H1 (cell line): ENCODE measurements around the gene ANKS1B. TPM values are rescaled to one million over a fixed set of nuclear protein-coding genes. Genes with fewer than 3 reads are reported as not detected.

Experiments
- CTCF ChIA-PET: fragments of 300-600 bp; sonication (Branson Sonifier 250); formaldehyde crosslinking; loops from one replicate; lab custom pipeline; 2021; ENCODE audit not compliant: partially characterized antibody; lab: Charles Lee
- POLR2A ChIA-PET: fragments of 300-600 bp; sonication (Branson Sonifier 250); formaldehyde crosslinking; loops from one replicate; lab custom pipeline; 2021; ENCODE audit warnings: inconsistent platforms; ENCODE audit not compliant: partially characterized antibody; lab: Charles Lee
- DNase-seq, 2 experiments: peaks; one replicate each; pipeline versions ENCODE4 v3.0.0 to v3.0.0-alpha.2; 2010 to 2022; ENCODE audit warnings: low spot score in 2 of 2, low read depth in 1 of 2, mixed read lengths in 1 of 2
- FAIRE-seq: peaks from 2 replicates; lab custom pipeline; 2011; peaks lifted over from hg19 to GRCh38; lab: Jason Lieb, UNC
- H2AFZ ChIP-seq: 2 replicates; pipeline ENCODE4 v1.8.1; 2012; ENCODE audit warnings: low read length, inconsistent platforms
- H2AK5ac ChIP-seq: 2 replicates; pipeline ENCODE4 v1.6.1; 2013; ENCODE audit warnings: low read depth, low read length
- H2BK120ac ChIP-seq: replicated peaks from 2 replicates; pipeline ENCODE3; 2013; ENCODE audit warnings: low read depth, low read length, inconsistent platforms
- H2BK12ac ChIP-seq: 2 replicates; pipeline ENCODE4 v1.6.1; 2013; ENCODE audit warnings: low read depth, low read length
- H2BK15ac ChIP-seq: 2 replicates; pipeline ENCODE4 v1.6.1; 2013; ENCODE audit warnings: low read length
- H2BK20ac ChIP-seq: 2 replicates; pipeline ENCODE4 v1.6.1; 2013; ENCODE audit warnings: low read length
- H2BK5ac ChIP-seq: 2 replicates; pipeline ENCODE4 v1.6.1; 2013; ENCODE audit warnings: low read depth, low read length
- H3K14ac ChIP-seq: 2 replicates; pipeline ENCODE4 v1.6.1; 2013; ENCODE audit warnings: inconsistent platforms; ENCODE audit not compliant: insufficient read length
- H3K18ac ChIP-seq: 2 replicates; pipeline ENCODE4 v1.6.1; 2013; ENCODE audit warnings: low read length; ENCODE audit errors: extremely low read depth
- H3K23ac ChIP-seq: 2 replicates; pipeline ENCODE4 v1.6.1; 2013; ENCODE audit warnings: inconsistent platforms; ENCODE audit not compliant: insufficient read length
- H3K23me2 ChIP-seq: 2 replicates; pipeline ENCODE4 v1.6.1; 2013; ENCODE audit warnings: low read depth, low read length
- H3K27ac ChIP-seq: 2 replicates; pipeline ENCODE4 v1.6.1; 2011; ENCODE audit warnings: low read depth, low read length, inconsistent platforms
- H3K27me3 ChIP-seq, 4 experiments: replicated peaks in 1 of 4; 1 replicate in 1 of 4; 2 replicates in 3 of 4; pipeline versions ENCODE4 v1.6.1 to v1.8.1; 2011 to 2013; ENCODE audit warnings: low read length in 3 of 4, mild to moderate bottlenecking in 3 of 4, inconsistent platforms in 2 of 4, mixed read lengths in 2 of 4, moderate library complexity in 1 of 4; ENCODE audit not compliant: control insufficient read depth in 3 of 4, insufficient read depth in 3 of 4; ENCODE audit errors: extremely low read depth in 1 of 4
- H3K36me3 ChIP-seq, 4 experiments: 2 replicates each; pipeline versions ENCODE4 v1.6.1 to v1.8.1; 2011 to 2013; ENCODE audit warnings: mild to moderate bottlenecking in 4 of 4, low read length in 3 of 4, moderate library complexity in 2 of 4, control low read depth in 1 of 4, inconsistent platforms in 1 of 4; ENCODE audit not compliant: insufficient read depth in 4 of 4, control insufficient read depth in 2 of 4
- H3K4ac ChIP-seq: replicated peaks from 2 replicates; pipeline ENCODE3; 2013; ENCODE audit warnings: low read length, low read depth, mixed read lengths, inconsistent platforms; ENCODE audit not compliant: insufficient read length
- H3K4me1 ChIP-seq, 4 experiments: replicated peaks in 1 of 4; 1 replicate in 1 of 4; 2 replicates in 3 of 4; pipeline versions ENCODE4 v1.6.1 to v1.8.1; 2011 to 2013; ENCODE audit warnings: low read length in 3 of 4, inconsistent platforms in 2 of 4, mixed read lengths in 1 of 4; ENCODE audit not compliant: insufficient read depth in 4 of 4, control insufficient read depth in 3 of 4
- H3K4me2 ChIP-seq, 2 experiments: 2 replicates each; pipeline versions ENCODE4 v1.6.1 to v1.8.1; 2011 to 2013; ENCODE audit warnings: low read depth in 2 of 2, low read length in 2 of 2, control low read depth in 1 of 2, inconsistent platforms in 1 of 2, mild to moderate bottlenecking in 1 of 2; ENCODE audit not compliant: insufficient read depth in 1 of 2
- H3K4me3 ChIP-seq, 4 experiments: fragments of 200-600, 300-600 bp in 1 of 4; sonication (generic), shearing (Covaris generic), sonication (Bioruptor Twin) in 1 of 4; 2 replicates each; pipeline versions ENCODE4 v1.5.1 to v1.8.1; 2011 to 2016; ENCODE audit warnings: low read length in 4 of 4, low read depth in 3 of 4, control low read depth in 2 of 4, inconsistent platforms in 2 of 4, mild to moderate bottlenecking in 2 of 4, mixed read lengths in 1 of 4, moderate library complexity in 1 of 4; ENCODE audit not compliant: insufficient read depth in 2 of 4; ENCODE audit errors: extremely low read depth in 1 of 4
- H3K56ac ChIP-seq: replicated peaks from 2 replicates; pipeline ENCODE3; 2013; ENCODE audit warnings: low read depth, mild to moderate bottlenecking, mixed read lengths, low read length, inconsistent platforms; ENCODE audit not compliant: insufficient read length
- H3K79me1 ChIP-seq: 2 replicates; pipeline ENCODE4 v1.6.1; 2013; ENCODE audit warnings: low read depth, low read length, control low read depth
- H3K79me2 ChIP-seq, 2 experiments: 2 replicates each; pipeline versions ENCODE4 v1.6.1 to v1.8.1; 2012 to 2013; ENCODE audit warnings: low read length in 2 of 2, mild to moderate bottlenecking in 2 of 2, inconsistent platforms in 1 of 2; ENCODE audit not compliant: insufficient read depth in 2 of 2, control insufficient read depth in 1 of 2
- H3K9ac ChIP-seq, 4 experiments: replicated peaks in 1 of 4; 1 replicate in 1 of 4; 2 replicates in 3 of 4; pipeline versions ENCODE4 v1.6.1 to v1.8.1; 2011 to 2013; ENCODE audit warnings: low read depth in 3 of 4, low read length in 3 of 4, control low read depth in 2 of 4, mild to moderate bottlenecking in 2 of 4, moderate library complexity in 2 of 4, inconsistent platforms in 1 of 4; ENCODE audit errors: extremely low read depth in 1 of 4
- H3K9me3 ChIP-seq, 2 experiments: 2 replicates each; pipeline versions ENCODE4 v1.6.1 to v1.8.1; 2012 to 2013; ENCODE audit warnings: mild to moderate bottlenecking in 2 of 2, moderate library complexity in 2 of 2, control low read depth in 1 of 2, inconsistent platforms in 1 of 2, low read depth in 1 of 2, low read length in 1 of 2, mixed read lengths in 1 of 2; ENCODE audit not compliant: insufficient read depth in 2 of 2
- H4K20me1 ChIP-seq, 2 experiments: replicated peaks in 1 of 2; 2 replicates each; pipeline versions ENCODE3 to v1.8.1; 2011 to 2013; ENCODE audit warnings: inconsistent platforms in 2 of 2, low read length in 2 of 2, mild to moderate bottlenecking in 1 of 2; ENCODE audit not compliant: insufficient read depth in 2 of 2, control insufficient read depth in 1 of 2
- H4K5ac ChIP-seq: 2 replicates; pipeline ENCODE4 v1.6.1; 2013; ENCODE audit warnings: low read length, low read depth, mixed read lengths, inconsistent platforms; ENCODE audit not compliant: insufficient read length
- H4K8ac ChIP-seq: 2 replicates; pipeline ENCODE4 v1.8.0; 2013; ENCODE audit warnings: mild to moderate bottlenecking, moderate library complexity, low read length, inconsistent platforms; ENCODE audit not compliant: insufficient read depth; ENCODE audit errors: extremely low read depth
- H4K91ac ChIP-seq: replicated peaks from 2 replicates; pipeline ENCODE3; 2013; ENCODE audit warnings: low read length, mixed read lengths, inconsistent platforms; ENCODE audit not compliant: insufficient read length
- BACH1 ChIP-seq: IDR thresholded peaks from 2 replicates; pipeline ENCODE4 v1.6.1; 2012; ENCODE audit warnings: low read length, improper control_type of control experiment
- BRCA1 ChIP-seq: IDR thresholded peaks from 2 replicates; pipeline ENCODE4 v1.6.1; 2012; ENCODE audit warnings: low read depth, low read length, improper control_type of control experiment
- CBX8 ChIP-seq: fragments of 300-800, 300-1000 bp; sonication (generic); IDR thresholded peaks from 2 replicates; pipeline ENCODE4 v1.7.1; 2016; ENCODE audit warnings: low read depth, low read length, borderline replicate concordance
- CHD1 ChIP-seq: IDR thresholded peaks from 2 replicates; pipeline ENCODE4 v1.6.1; 2012; ENCODE audit warnings: low read depth, low read length, improper control_type of control experiment
- JUND ChIP-seq: IDR thresholded peaks from 2 replicates; pipeline ENCODE4 v1.6.1; 2011; ENCODE audit warnings: mild to moderate bottlenecking, improper control_type of control experiment, low read length
- KDM1A ChIP-seq: fragments of 200-600, 300-600 bp; sonication (generic); IDR thresholded peaks from 2 replicates; pipeline ENCODE4 v1.7.1; 2016; ENCODE audit warnings: mild to moderate bottlenecking, low read length, borderline replicate concordance
- NANOG ChIP-seq: IDR thresholded peaks from 2 replicates; pipeline ENCODE4 v1.6.1; 2011; ENCODE audit warnings: low read length, low read depth, mild to moderate bottlenecking, inconsistent platforms; ENCODE audit not compliant: insufficient read depth, poor library complexity, severe bottlenecking
- POU5F1 ChIP-seq: IDR thresholded peaks from 2 replicates; pipeline ENCODE4 v1.6.1; 2011; ENCODE audit warnings: low read depth, mild to moderate bottlenecking, low read length, moderate library complexity
- RBBP5 ChIP-seq: IDR thresholded peaks from 2 replicates; pipeline ENCODE4 v1.7.1; 2012; ENCODE audit warnings: low read depth, mild to moderate bottlenecking, inconsistent platforms, low read length, moderate library complexity, borderline replicate concordance
- WGBS, 2 experiments: shearing (Covaris generic) in 1 of 2; methylation state at CpG; one replicate each; pipeline versions ENCODE4 v1.1.6 to v1.1.7; 2013 to 2015; ENCODE audit warnings: low lambda C conversion rate in 2 of 2, mixed read lengths in 2 of 2, inconsistent platforms in 1 of 2, low coverage in 1 of 2, missing lambda C conversion rate in 1 of 2; ENCODE audit not compliant: insufficient replicate concordance in 2 of 2, insufficient coverage in 1 of 2, insufficient read length in 1 of 2; ENCODE audit errors: extremely low coverage in 1 of 2, missing lambda C conversion rate in 1 of 2; 5-methylcytosine and 5-hydroxymethylcytosine counted together
- polyA plus RNA-seq, 7 experiments: library from polyadenylated mRNA; depleted of rRNA in 3 of 7; stranded (reverse) in 5 of 7; unstranded in 2 of 7; fragments of >200 nt in 5 of 7; fragments of 200-250 nt in 2 of 7; gene quantifications; 1 replicate in 5 of 7; 2 replicates in 1 of 7; 4 replicates in 1 of 7; pipeline versions ENCODE4 v1.2.1 to v1.2.3, GENCODE V29; 2011 to 2013; ENCODE audit warnings: missing spikeins in 2 of 7, mixed read lengths in 2 of 7
- total RNA-seq: library from RNA; stranded (reverse); fragmentation: NEBNext Ultra II Directional; extraction: Animal tissue kit (Norgen Biotek cat#: 25700); gene quantifications from 2 replicates; pipeline ENCODE4 v1.2.1, GENCODE V29; 2021
- TF ChIP-seq, protein P1 (sequence below), 3 experiments: IDR thresholded peaks; 1 replicate in 2 of 3; 2 replicates in 1 of 3; pipeline versions ENCODE4 v1.5.1 to v1.6.1; 2011; ENCODE audit warnings: low read length in 3 of 3, mild to moderate bottlenecking in 3 of 3, inconsistent platforms in 2 of 3, low read depth in 1 of 3, moderate library complexity in 1 of 3; ENCODE audit not compliant: insufficient read depth in 1 of 3; ENCODE audit errors: control extremely low read depth in 1 of 3
- TF ChIP-seq, protein P2 (sequence below): IDR thresholded peaks from 2 replicates; pipeline ENCODE4 v1.6.1; 2011; ENCODE audit warnings: low read length, improper control_type of control experiment

ANKS1B gene
- total and polyA plus RNA-seq, 2 of the 8 experiments (the other 6 are each of a cell fraction or from before 2014, with no cell fraction given) = 2.7 to 6.1 TPM

DNA sequence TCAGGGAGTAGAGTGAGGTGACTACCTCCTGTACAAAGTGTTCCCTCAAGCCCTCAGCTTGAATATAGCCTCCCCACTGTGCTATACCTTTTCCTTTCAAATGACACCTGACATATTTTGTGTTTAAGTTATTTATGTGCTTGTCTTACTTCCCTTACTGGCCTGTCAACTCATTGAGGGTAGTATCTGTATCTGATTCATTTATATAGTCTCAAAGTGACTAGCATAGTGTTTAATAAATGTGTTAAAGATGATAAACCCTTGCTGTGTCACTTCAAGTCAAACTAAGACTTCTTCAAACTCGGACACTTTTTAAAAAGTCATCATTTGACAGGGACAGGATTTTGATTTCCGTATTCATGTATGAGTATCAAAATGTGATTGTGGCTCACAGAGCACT lies 1287.5 kb downstream of the ANKS1B start:
- H3K23ac ChIP-seq = no peak overlapping the region
- H3K4ac ChIP-seq = no peak overlapping the region
- H3K79me1 ChIP-seq = no peaks in the 10 kb centered on the region
- ChIA-PET CTCF (interaction anchor here (1.3 kb wide), 1 partner anchor 43 kb away, joined by 3 read pairs; no protein-coding TSS in a partner anchor), POLR2A (no interaction called here)
- H3K79me2 ChIP-seq = no peaks in the 10 kb centered on the region
- no peak overlapping the region for H2BK120ac ChIP-seq
- no peak overlapping the region for H2BK5ac ChIP-seq
- no peaks in the 10 kb centered on the region for H3K27me3 ChIP-seq
- H4K5ac ChIP-seq = no peak overlapping the region
- H3K36me3 ChIP-seq = peaks cover 0 to 4% (median 0%) of the 10 kb centered on the region in 4 experiments; a peak in 2 of 8 replicates
- H4K91ac ChIP-seq = no peak overlapping the region
- H2AK5ac ChIP-seq = no peak overlapping the region
- H4K8ac ChIP-seq = no peak overlapping the region
- peaks cover 0 to 2% of the 10 kb centered on the region in 2 experiments for H4K20me1 ChIP-seq
- H2BK20ac ChIP-seq = no peak overlapping the region
- no peak overlapping the region for H3K27ac ChIP-seq
- no peaks in the 10 kb centered on the region for H3K9me3 ChIP-seq
- H2AFZ ChIP-seq = no peak overlapping the region
- no peak overlapping the region for H2BK12ac ChIP-seq
- DNase-seq (no peak), FAIRE-seq (no peak)
- H2BK15ac ChIP-seq = no peak overlapping the region
- H3K18ac ChIP-seq = no peak overlapping the region
- no peak overlapping the region for H3K4me2 ChIP-seq
- H3K4me1 ChIP-seq = peaks cover 2 to 11% (median 5%) of the 10 kb centered on the region in 4 experiments; a peak in 3 of 7 replicates
- H3K56ac ChIP-seq = no peak overlapping the region
- no peak overlapping the region for H3K4me3 ChIP-seq
- H3K23me2 ChIP-seq = 0 out of 2 replicates have a peak, but pooled peaks cover 2% of the 10 kb centered on the region
- H3K14ac ChIP-seq = no peak overlapping the region
- H3K9ac ChIP-seq = no peak overlapping the region
- WGBS, 2 experiments = 87% methylated on average over 2 of the region's 2 CpGs; no CpG with 5 or more reads in 1 of the 2 experiments
- no peak for TF ChIP-seq JUND
- TF ChIP-seq POU5F1 = no peak
- TF ChIP-seq CBX8 = no peak
- no peak for TF ChIP-seq KDM1A
- TF ChIP-seq, protein P1, sequence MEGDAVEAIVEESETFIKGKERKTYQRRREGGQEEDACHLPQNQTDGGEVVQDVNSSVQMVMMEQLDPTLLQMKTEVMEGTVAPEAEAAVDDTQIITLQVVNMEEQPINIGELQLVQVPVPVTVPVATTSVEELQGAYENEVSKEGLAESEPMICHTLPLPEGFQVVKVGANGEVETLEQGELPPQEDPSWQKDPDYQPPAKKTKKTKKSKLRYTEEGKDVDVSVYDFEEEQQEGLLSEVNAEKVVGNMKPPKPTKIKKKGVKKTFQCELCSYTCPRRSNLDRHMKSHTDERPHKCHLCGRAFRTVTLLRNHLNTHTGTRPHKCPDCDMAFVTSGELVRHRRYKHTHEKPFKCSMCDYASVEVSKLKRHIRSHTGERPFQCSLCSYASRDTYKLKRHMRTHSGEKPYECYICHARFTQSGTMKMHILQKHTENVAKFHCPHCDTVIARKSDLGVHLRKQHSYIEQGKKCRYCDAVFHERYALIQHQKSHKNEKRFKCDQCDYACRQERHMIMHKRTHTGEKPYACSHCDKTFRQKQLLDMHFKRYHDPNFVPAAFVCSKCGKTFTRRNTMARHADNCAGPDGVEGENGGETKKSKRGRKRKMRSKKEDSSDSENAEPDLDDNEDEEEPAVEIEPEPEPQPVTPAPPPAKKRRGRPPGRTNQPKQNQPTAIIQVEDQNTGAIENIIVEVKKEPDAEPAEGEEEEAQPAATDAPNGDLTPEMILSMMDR (IDR thresholded peaks at IDR 0.05; ENCODE audit: control extremely low read depth in 1 of 3, insufficient read depth in 1 of 3, low read depth in 1 of 3, low read length in 3 of 3) = no peak
- no peak for TF ChIP-seq RBBP5
- TF ChIP-seq BRCA1 = no peak
- TF ChIP-seq BACH1 = no peak
- TF ChIP-seq, protein P2, sequence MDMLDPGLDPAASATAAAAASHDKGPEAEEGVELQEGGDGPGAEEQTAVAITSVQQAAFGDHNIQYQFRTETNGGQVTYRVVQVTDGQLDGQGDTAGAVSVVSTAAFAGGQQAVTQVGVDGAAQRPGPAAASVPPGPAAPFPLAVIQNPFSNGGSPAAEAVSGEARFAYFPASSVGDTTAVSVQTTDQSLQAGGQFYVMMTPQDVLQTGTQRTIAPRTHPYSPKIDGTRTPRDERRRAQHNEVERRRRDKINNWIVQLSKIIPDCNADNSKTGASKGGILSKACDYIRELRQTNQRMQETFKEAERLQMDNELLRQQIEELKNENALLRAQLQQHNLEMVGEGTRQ = no peak
- no peak for TF ChIP-seq CHD1
- TF ChIP-seq NANOG = no peak
